ENCODE data around the gene RRP15.
"Not testable (repeated sequence)": the region's sequence is repeated elsewhere in the genome, so short reads cannot be mapped to it uniquely, and the experiment has no call there.

RRP15 gene

GRCh38 chr1:218315638-218316037 is 30.5 kb downstream of the RRP15 start:
- DNase-seq (ENCODE audit: low read depth) = no peak
- no peak overlapping the region for H3K4me3 ChIP-seq (ENCODE audit: low read depth, low read length)
- no peak for TF ChIP-seq CTCF (conservative IDR thresholded peaks at IDR 0.05; ENCODE audit: low read depth, low read length)

- no peak for TF ChIP-seq CTCF (conservative IDR thresholded peaks at IDR 0.05; ENCODE audit: low read depth, low read length)
- no peak overlapping the region for H3K4me3 ChIP-seq (ENCODE audit: low read depth, low read length)
- no peak for DNase-seq (ENCODE audit: low read depth)
These were observed 32.0 kb downstream of the RRP15 start for GRCh38 chr1:218317061-218317460.

GRCh38 chr1:218320182-218320581 is 35.1 kb downstream of the RRP15 start:
- H3K4me3 ChIP-seq (ENCODE audit: low read depth, low read length); DNase-seq (ENCODE audit: low read depth): not testable (repeated sequence)

- H3K4me3 ChIP-seq (ENCODE audit: low read depth, low read length) = no peak overlapping the region
- no peak for DNase-seq (ENCODE audit: low read depth)
- no peak for TF ChIP-seq CTCF (conservative IDR thresholded peaks at IDR 0.05; ENCODE audit: low read depth, low read length)
These were observed 37.7 kb downstream of the RRP15 start for GRCh38 chr1:218322762-218323161.

GRCh38 chr1:218323568-218324225 is 38.6 kb downstream of the RRP15 start:
- no peak overlapping the region for H3K4me3 ChIP-seq (ENCODE audit: low read depth, low read length)
- TF ChIP-seq CTCF (conservative IDR thresholded peaks at IDR 0.05; ENCODE audit: low read depth, low read length) = no peak
- DNase-seq (ENCODE audit: low read depth) = no peak

- TF ChIP-seq CTCF (conservative IDR thresholded peaks at IDR 0.05; ENCODE audit: low read depth, low read length) = no peak
- DNase-seq (ENCODE audit: low read depth) = no peak
- H3K4me3 ChIP-seq (ENCODE audit: low read depth, low read length) = no peak overlapping the region
These were observed 39.1 kb downstream of the RRP15 start for GRCh38 chr1:218324226-218324580.

- DNase-seq (ENCODE audit: low read depth) = no peak
- H3K4me3 ChIP-seq (ENCODE audit: low read depth, low read length) = no peak overlapping the region
- TF ChIP-seq CTCF (conservative IDR thresholded peaks at IDR 0.05; ENCODE audit: low read depth, low read length) = no peak
These were observed 43.7 kb downstream of the RRP15 start for GRCh38 chr1:218328769-218329168.
